Common myeloid progenitor, CD34-positive (primary cell): ENCODE measurements around the gene GRAP2.
"Not testable (repeated sequence)": the region's sequence is repeated elsewhere in the genome, so short reads cannot be mapped to it uniquely, and the experiment has no call there.

Experiments
- CTCF ChIA-PET: fragments of 350-600 bp; sonication (Branson Sonifier 250); formaldehyde crosslinking; loops from one replicate; lab custom pipeline; 2021; ENCODE audit warnings: antibody characterized with exemption; lab: Charles Lee
- POLR2A ChIA-PET: fragments of 350-600 bp; sonication (Branson Sonifier 250); formaldehyde crosslinking; loops from one replicate; lab custom pipeline; 2021; ENCODE audit warnings: antibody characterized with exemption; lab: Charles Lee
- DNase-seq, 3 donors: peaks; one replicate each; pipeline versions ENCODE4 v3.0.0 to v3.0.0-alpha.2; 2013
- H3K27ac ChIP-seq, 2 experiments: 1 replicate in 1 of 2; 2 replicates in 1 of 2; pipeline ENCODE4 v1.7.0; 2013; ENCODE audit warnings: inconsistent platforms in 2 of 2, low read length in 2 of 2, mild to moderate bottlenecking in 2 of 2, low read depth in 1 of 2, moderate library complexity in 1 of 2; ENCODE audit not compliant: severe bottlenecking in 2 of 2, insufficient read depth in 1 of 2, poor library complexity in 1 of 2
- H3K27me3 ChIP-seq, 5 experiments: replicated peaks in 2 of 5; 1 replicate in 3 of 5; 2 replicates in 2 of 5; pipeline versions ENCODE4 v1.6.1 to v1.7.0; 2013; ENCODE audit warnings: low read length in 4 of 5, mild to moderate bottlenecking in 2 of 5, moderate library complexity in 2 of 5, inconsistent platforms in 1 of 5; ENCODE audit not compliant: insufficient read depth in 5 of 5, control insufficient read depth in 4 of 5
- H3K36me3 ChIP-seq, 4 experiments: 1 replicate in 2 of 4; 2 replicates in 2 of 4; pipeline versions ENCODE4 v1.6.1 to v1.7.0; 2013; ENCODE audit warnings: low read length in 3 of 4, control low read depth in 1 of 4, mild to moderate bottlenecking in 1 of 4; ENCODE audit not compliant: control insufficient read depth in 4 of 4, insufficient read depth in 4 of 4
- H3K4me1 ChIP-seq, 4 experiments: 1 replicate in 3 of 4; 2 replicates in 1 of 4; pipeline versions ENCODE4 v1.6.1 to v1.7.1; 2013; ENCODE audit warnings: low read length in 3 of 4, mild to moderate bottlenecking in 3 of 4, control low read depth in 1 of 4, inconsistent platforms in 1 of 4, moderate library complexity in 1 of 4; ENCODE audit not compliant: control insufficient read depth in 4 of 4, insufficient read depth in 4 of 4; ENCODE audit errors: control extremely low read depth in 1 of 4
- H3K4me3 ChIP-seq, 7 experiments: 1 replicate in 4 of 7; 2 replicates in 3 of 7; pipeline versions ENCODE4 v1.5.1 to v1.7.0; 2013; ENCODE audit warnings: mild to moderate bottlenecking in 7 of 7, low read length in 6 of 7, moderate library complexity in 6 of 7, inconsistent platforms in 2 of 7, low read depth in 2 of 7, control low read depth in 1 of 7; ENCODE audit not compliant: insufficient read depth in 4 of 7, control insufficient read depth in 1 of 7; ENCODE audit errors: extremely low read depth in 1 of 7
- H3K9me3 ChIP-seq, 5 experiments: 1 replicate in 4 of 5; 2 replicates in 1 of 5; pipeline versions ENCODE4 v1.6.1 to v1.7.1; 2013; ENCODE audit warnings: low read length in 4 of 5, mild to moderate bottlenecking in 2 of 5, inconsistent platforms in 1 of 5, low read depth in 1 of 5, moderate library complexity in 1 of 5; ENCODE audit not compliant: control insufficient read depth in 4 of 5, insufficient read depth in 2 of 5; ENCODE audit errors: control extremely low read depth in 1 of 5
- WGBS: methylation state at CpG from one replicate; pipeline ENCODE4 v1.1.5; 2013; ENCODE audit not compliant: insufficient coverage; 5-methylcytosine and 5-hydroxymethylcytosine counted together

Gene GRAP2

DNA sequence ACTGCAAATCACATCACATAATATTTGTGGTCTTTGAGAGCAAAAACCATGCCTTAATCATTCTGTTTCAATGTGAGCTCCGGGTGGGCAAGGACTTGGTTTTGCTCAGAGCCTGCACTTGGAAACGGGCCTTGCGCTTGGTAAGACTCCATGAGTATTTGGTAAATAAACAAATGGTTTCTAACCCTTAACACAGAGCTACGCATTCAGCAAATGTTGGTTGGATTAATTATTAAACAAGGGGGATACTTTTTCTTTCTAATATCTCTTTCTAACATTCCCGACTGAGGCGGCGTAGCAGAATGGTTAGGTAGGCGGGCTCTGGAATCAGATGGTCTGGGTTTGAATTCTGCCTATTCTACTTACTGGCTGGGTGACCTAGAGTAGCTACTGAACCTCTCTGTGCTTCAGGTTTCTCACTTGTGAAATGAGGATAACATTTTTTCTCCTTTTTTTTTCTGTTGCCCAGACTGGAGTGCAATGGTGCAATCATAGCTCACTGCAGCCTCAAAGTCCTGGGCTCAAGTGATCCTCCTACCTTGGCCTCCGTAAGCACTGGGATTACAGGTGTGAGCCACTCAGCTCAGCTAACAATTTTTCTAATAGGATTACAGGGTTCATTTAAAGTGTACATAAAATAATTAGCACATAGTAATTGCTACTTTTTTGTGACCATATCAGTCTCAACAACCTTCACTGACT is 90.4 kb downstream of the GRAP2 start:
- H3K4me1 ChIP-seq, result peaks cover 0 to 18% (median 12%) of the 10 kb centered on the region in 4 experiments
- no peak overlapping the region for H3K4me3 ChIP-seq
- WGBS, result 100% methylated on average over 2 of the region's 9 CpGs
- H3K27me3 ChIP-seq, result peaks cover 0 to 66% (median 24%) of the 10 kb centered on the region in 5 experiments
- H3K36me3 ChIP-seq, result no peaks in the 10 kb centered on the region
- no peaks in the 10 kb centered on the region for H3K9me3 ChIP-seq
- H3K27ac ChIP-seq, result no peak overlapping the region
- DNase-seq, result no peak
- CTCF ChIA-PET, result interaction anchor here (1.4 to 2.0 kb wide), 2 partner anchors 14 to 33 kb away, joined by 3 to 6 read pairs; no protein-coding TSS in a partner anchor
- POLR2A ChIA-PET, result no interaction called here

DNA sequence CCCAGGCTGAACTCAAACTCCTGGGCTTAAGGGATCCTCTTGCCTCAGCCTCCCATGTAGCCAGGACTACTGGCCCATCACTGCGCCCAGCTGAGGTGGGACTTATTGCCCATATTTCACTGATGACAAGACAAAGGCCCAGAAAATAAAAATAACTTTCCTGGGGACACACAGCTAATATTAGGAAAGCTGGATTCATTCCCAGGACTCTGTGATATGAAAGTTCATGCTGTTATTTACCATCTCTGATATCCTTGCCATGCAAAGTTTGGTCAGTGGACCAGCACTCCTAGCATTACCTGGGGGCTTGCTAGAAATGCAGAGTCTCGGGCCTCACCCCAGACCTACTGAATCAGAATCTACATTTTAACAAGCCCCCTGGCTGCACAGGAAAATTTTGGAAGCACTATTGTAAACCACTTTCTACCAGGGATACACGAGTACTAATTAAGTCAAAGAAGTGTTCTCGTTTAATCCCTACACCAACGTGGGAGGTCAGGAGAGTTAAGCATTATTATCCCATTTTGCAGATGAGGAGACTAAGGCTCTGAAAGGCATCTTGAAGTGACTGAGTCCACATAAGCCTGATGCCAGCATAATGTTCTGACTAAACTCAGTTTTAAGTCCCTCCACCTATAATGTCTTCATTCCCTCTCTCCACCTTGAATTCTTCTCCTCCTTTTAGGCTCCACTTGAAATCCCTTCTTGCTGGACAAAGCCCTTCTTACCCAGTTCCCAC is 91.4 kb downstream of the GRAP2 start:
- no peak overlapping the region for H3K27ac ChIP-seq
- WGBS, result 96% methylated on average over 4 of the region's 5 CpGs
- H3K9me3 ChIP-seq, result no peaks in the 10 kb centered on the region
- H3K36me3 ChIP-seq, result no peaks in the 10 kb centered on the region
- H3K27me3 ChIP-seq, result peaks cover 0 to 71% (median 23%) of the 10 kb centered on the region in 5 experiments
- CTCF ChIA-PET, result interaction anchor here (1.4 to 2.0 kb wide), 3 partner anchors 13 to 32 kb away, joined by 3 to 6 read pairs (median 5); no protein-coding TSS in a partner anchor
- POLR2A ChIA-PET, result no interaction called here
- no peak overlapping the region for H3K4me3 ChIP-seq
- DNase-seq, result no peak
- peaks cover 0 to 18% (median 12%) of the 10 kb centered on the region in 4 experiments for H3K4me1 ChIP-seq

DNA sequence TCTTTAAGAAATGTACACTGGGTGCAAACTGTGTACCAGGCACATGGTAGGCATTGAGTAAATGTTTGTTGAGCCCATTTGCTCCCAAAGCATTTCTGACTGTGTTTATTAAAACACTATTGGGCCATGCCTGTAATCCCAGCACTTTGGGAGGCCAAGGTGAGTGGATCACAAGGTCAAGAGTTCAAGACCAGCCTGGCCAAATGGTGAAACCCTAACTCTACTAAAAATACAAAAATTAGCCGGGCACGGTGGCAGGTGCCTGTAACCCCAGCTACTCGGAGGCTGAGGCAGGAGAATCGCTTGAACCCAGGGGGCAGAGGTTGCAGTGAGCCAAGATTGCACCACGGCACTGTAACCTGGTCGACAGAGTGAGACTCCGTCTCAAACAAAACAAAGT is 92.0 kb downstream of the GRAP2 start:
- H3K4me1 ChIP-seq, result peaks cover 0 to 18% (median 13%) of the 10 kb centered on the region in 4 experiments
- DNase-seq, H3K36me3 ChIP-seq, H3K4me3 ChIP-seq, H3K27ac ChIP-seq, H3K9me3 ChIP-seq, POLR2A ChIA-PET: not testable (repeated sequence)
- CTCF ChIA-PET, result interaction anchor here (1.3 to 1.9 kb wide), 2 partner anchors 21 to 36 kb away, joined by 3 to 5 read pairs; no protein-coding TSS in a partner anchor
- H3K27me3 ChIP-seq, result peaks cover 0 to 77% (median 23%) of the 10 kb centered on the region in 5 experiments
- 88% methylated on average over 6 of the region's 7 CpGs for WGBS

DNA sequence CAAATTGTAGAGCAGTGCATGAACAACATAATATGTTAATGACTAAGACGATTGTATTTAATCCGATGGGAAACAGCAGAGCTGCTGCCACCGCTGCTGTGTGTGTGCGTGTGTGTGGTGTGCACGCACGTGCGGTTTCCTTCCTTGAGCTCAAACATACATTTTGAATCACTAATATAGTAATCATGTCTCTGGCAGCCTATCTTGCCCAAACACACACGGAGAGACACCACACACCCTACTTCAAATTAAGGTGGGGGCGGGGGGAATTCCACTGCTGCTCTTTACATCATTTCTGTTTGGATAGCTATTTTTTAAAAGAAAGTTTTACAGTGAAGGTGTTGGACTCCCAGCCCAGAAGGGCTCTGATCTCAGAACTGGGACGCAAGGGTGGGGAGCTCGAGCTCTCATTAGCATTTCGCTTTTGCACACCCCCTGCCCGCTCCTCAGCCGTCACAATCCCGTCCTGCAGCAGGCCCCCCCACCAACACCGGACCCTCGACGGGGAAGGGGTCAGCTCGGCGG is 93.2 kb downstream of the GRAP2 start:
- H3K4me3 ChIP-seq, result peak overlapping the region in 3 of 7 experiments; percentile 33 to 48 (median 41)
- no peaks in the 10 kb centered on the region for H3K36me3 ChIP-seq
- WGBS, result 14% methylated on average over 7 of the region's 20 CpGs
- H3K4me1 ChIP-seq, result peaks cover 0 to 18% (median 14%) of the 10 kb centered on the region in 4 experiments
- H3K9me3 ChIP-seq, result no peaks in the 10 kb centered on the region
- H3K27me3 ChIP-seq, result peaks cover 0 to 70% (median 20%) of the 10 kb centered on the region in 5 experiments
- ChIA-PET CTCF (interaction anchor here (0.7 to 1.9 kb wide), 9 partner anchors 8 to 66 kb away, joined by 3 to 5 read pairs (median 3); no protein-coding TSS in a partner anchor), POLR2A (interaction anchor here (0.6 to 1.2 kb wide), 4 partner anchors 16 to 474 kb away, joined by 3 to 4 read pairs (median 3); partner anchors contain the start of gene ATF4)
- DNase-seq, result peak; percentile 94 to 98 (median 96)
- H3K27ac ChIP-seq, result no peak overlapping the region

DNA sequence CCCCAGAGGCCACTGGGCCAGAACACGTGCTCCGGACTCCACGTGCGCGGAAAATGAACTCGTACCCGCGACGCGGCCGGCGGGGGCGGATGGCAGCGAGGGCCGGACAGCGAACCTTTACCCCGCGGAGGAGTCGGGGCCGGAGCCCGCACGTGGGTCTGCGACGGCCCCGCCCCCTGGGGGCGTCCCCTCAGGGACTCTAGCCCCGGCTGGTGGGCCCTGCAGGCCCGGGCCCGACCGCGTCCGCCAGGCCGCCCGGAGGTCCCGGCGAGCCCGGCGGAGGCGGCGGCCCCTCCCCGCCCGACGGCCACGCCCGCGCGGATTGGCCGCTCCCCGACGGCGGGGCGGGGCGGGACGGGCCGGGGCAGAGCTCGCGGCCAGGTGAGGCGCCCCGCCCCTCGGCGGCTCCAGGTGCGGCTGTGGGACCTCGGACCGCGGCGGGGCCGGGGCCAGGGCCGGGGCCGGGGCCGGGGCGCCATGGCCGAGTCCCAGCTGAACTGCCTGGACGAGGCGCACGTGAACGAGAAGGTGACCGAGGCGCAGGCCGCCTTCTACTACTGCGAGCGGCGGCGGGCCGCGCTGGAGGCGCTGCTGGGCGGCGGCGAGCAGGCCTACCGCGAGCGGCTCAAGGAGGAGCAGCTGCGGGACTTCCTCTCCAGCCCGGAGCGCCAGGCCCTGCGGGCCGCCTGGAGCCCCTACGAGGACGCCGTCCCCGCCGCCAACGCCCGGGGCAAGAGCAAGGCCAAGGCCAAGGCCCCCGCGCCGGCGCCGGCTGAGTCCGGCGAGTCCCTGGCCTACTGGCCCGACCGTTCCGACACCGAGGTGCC is 93.9 kb downstream of the GRAP2 start, which contains the start of gene FAM83F:
TSS of gene FAM83F (plus strand) at position 389 of the 827 bp plus-strand sequence. CDS start at position 478, 89 bp downstream.
- Histone ChIP-seq H3K27me3 (peaks cover 0 to 67% (median 18%) of the 10 kb centered on the region in 5 experiments), H3K4me1 (peaks cover 0 to 18% (median 14%) of the 10 kb centered on the region in 4 experiments), H3K27ac (no peak within 1 kb of the TSS), H3K4me3 (peak within 1 kb of the TSS in 4 of 7 experiments; percentile 27 to 54 (median 48)), H3K36me3 (no peaks in the 10 kb centered on the region), H3K9me3 (no peaks in the 10 kb centered on the region)
- ChIA-PET POLR2A (interaction anchor here (0.6 to 1.2 kb wide), 3 partner anchors 15 to 86 kb away, joined by 3 to 4 read pairs (median 3); no protein-coding TSS in a partner anchor), CTCF (interaction anchor here (1.0 to 1.9 kb wide), 7 partner anchors 8 to 67 kb away, joined by 3 to 5 read pairs (median 3); no protein-coding TSS in a partner anchor)
- peak; percentile 9 to 48 (median 24) for DNase-seq
- 5% methylated on average over 103 of the region's 115 CpGs for WGBS
